HG03439 (cell line): ENCODE results near the gene IQCE.
A peak's percentile ranks its signal among the peaks of the same experiment; 100 is the strongest.
"Not testable (repeated sequence)": the region's sequence is repeated elsewhere in the genome, so short reads cannot be mapped to it uniquely, and the experiment has no call there.

Source experiments
- ATAC-seq: cut with Tn5 transposase; IDR thresholded peaks from one replicate; pipeline ENCODE4 v1.9.1; 2021; ENCODE audit warnings: mild to moderate bottlenecking, moderate library complexity; ENCODE audit not compliant: unreplicated experiment

IQCE gene

GRCh38 chr7:2551418-2551817, 7.4 kb upstream of the IQCE start:
- no peak for ATAC-seq

- no peak for ATAC-seq
Measured at GRCh38 chr7:2553108-2553507, 5.7 kb upstream of the IQCE start.

GRCh38 chr7:2553831-2554581, 4.8 kb upstream of the IQCE start:
- no peak for ATAC-seq

- no peak for ATAC-seq
Measured at GRCh38 chr7:2554661-2555111, 4.1 kb upstream of the IQCE start.

GRCh38 chr7:2555121-2556052, 3.4 kb upstream of the IQCE start, which contains the start of gene BRAT1:
TSS of gene BRAT1 (minus strand) at chr7:2555524. CDS start at chr7:2554431, 1,093 bp downstream.
- peak; percentile 76 for ATAC-seq

GRCh38 chr7:2559283-2559950, 638 bp downstream of the IQCE start:
- ATAC-seq, result peak; percentile 11

- not testable (repeated sequence) for ATAC-seq
Measured at GRCh38 chr7:2563955-2564354, 5.2 kb downstream of the IQCE start.

GRCh38 chr7:2564970-2565540, 6.3 kb downstream of the IQCE start:
- ATAC-seq, result no peak

GRCh38 chr7:2566348-2566889, 7.6 kb downstream of the IQCE start:
- ATAC-seq, result peak; percentile 22

- ATAC-seq, result peak; percentile 87
Measured at GRCh38 chr7:2566890-2567678, 8.3 kb downstream of the IQCE start.

GRCh38 chr7:2567679-2568278, 9.0 kb downstream of the IQCE start:
- no peak for ATAC-seq

- no peak for ATAC-seq
Measured at GRCh38 chr7:2568521-2569223, 9.9 kb downstream of the IQCE start.

GRCh38 chr7:2569421-2569820, 10.6 kb downstream of the IQCE start:
- ATAC-seq, result no peak

- no peak for ATAC-seq
Measured at GRCh38 chr7:2570021-2570420, 11.2 kb downstream of the IQCE start.

- ATAC-seq, result no peak
Measured at GRCh38 chr7:2571409-2571808, 12.6 kb downstream of the IQCE start.

- no peak for ATAC-seq
Measured at GRCh38 chr7:2572101-2572842, 13.5 kb downstream of the IQCE start.

- no peak for ATAC-seq
Measured at GRCh38 chr7:2573761-2574160, 15.0 kb downstream of the IQCE start.
